ENCODE data around the gene ADCY3.

DNA sequence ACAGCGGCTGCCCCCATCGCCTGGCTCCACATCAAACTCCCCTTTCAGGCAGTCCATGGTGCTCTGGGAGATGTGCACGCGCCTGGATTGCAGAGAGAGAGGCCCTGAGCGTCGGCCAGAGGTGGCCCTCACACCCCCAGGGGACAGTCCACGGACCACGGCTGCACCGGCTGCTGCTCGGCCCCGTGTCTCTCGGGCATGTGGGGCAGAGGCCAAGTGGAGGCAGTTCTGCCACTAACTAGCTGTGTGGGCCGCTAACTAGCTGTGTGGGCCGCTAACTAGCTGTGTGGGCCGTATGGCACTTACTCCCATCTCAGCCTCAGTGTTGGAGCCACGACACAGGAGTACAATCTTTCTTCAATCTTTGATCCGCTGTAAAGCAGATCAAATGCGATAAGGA, 81.5 kb downstream of the ADCY3 start:
- TF ChIP-seq, protein P1, sequence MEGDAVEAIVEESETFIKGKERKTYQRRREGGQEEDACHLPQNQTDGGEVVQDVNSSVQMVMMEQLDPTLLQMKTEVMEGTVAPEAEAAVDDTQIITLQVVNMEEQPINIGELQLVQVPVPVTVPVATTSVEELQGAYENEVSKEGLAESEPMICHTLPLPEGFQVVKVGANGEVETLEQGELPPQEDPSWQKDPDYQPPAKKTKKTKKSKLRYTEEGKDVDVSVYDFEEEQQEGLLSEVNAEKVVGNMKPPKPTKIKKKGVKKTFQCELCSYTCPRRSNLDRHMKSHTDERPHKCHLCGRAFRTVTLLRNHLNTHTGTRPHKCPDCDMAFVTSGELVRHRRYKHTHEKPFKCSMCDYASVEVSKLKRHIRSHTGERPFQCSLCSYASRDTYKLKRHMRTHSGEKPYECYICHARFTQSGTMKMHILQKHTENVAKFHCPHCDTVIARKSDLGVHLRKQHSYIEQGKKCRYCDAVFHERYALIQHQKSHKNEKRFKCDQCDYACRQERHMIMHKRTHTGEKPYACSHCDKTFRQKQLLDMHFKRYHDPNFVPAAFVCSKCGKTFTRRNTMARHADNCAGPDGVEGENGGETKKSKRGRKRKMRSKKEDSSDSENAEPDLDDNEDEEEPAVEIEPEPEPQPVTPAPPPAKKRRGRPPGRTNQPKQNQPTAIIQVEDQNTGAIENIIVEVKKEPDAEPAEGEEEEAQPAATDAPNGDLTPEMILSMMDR (IDR thresholded peaks at IDR 0.05) = no peak
- TF ChIP-seq ZFX (IDR thresholded peaks at IDR 0.05; ENCODE audit: borderline replicate concordance) = no peak
